Stimulated activated naive CD8-positive, alpha-beta T cell treated with anti-CD3 and anti-CD28 coated beads, Interleukin-15, Interleukin-2, amounts not matched to agents 100 U/mL and 50 U/mL, for 24 hours (primary cell): ENCODE results near the gene SLC23A3.
"Not testable (repeated sequence)": the region's sequence is repeated elsewhere in the genome, so short reads cannot be mapped to it uniquely, and the experiment has no call there.

Source experiments
- ATAC-seq: fragments of 150-1000 bp; cut with Tn5 transposase; one replicate; pipeline ENCODE4 v1.10.0; 2021
- DNase-seq: peaks from one replicate; pipeline ENCODE4 v3.0.0; 2021

The SLC23A3 gene

GRCh38 chr2:219205165-219205538 is 35.3 kb upstream of the SLC23A3 start:
- ATAC-seq = no peak
- no peak for DNase-seq

DNA sequence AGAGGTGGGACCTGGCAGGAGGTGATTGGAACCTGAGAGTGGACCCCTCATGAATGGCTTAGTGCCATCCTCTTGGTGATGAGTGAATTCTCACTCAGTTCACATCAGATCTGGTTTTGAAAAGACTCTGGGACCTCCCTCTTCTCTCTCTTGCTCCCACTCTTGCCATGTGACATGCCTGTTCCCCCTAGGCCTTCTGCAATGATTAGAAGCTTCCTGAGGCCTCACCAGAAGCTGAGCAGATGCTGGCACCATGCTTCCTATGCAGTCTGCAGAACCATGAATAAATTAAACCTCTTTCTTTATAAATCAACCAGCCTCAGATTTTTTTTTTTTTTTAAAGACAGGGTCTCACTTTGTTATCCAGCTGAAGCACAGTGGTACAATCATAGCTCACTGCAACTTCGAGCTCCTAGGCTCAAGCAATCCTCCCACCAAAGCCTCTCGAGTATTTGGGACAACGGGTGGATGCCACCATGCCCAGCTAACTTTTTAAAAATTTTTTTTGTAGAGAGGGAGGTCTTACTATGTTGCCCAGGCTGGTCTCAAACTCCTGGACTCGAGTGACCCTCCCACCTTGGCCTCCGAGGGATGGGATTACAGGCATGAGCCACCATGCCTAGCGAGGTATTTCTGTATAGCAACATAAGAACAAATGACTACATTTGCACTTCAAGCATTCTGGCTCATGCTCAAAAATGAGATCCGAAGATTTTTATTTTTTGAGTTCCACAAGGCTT is 34.8 kb upstream of the SLC23A3 start:
- ATAC-seq = no peak
- no peak for DNase-seq

GRCh38 chr2:219201331-219201730 is 31.5 kb upstream of the SLC23A3 start:
- ATAC-seq, DNase-seq: not testable (repeated sequence)

DNA sequence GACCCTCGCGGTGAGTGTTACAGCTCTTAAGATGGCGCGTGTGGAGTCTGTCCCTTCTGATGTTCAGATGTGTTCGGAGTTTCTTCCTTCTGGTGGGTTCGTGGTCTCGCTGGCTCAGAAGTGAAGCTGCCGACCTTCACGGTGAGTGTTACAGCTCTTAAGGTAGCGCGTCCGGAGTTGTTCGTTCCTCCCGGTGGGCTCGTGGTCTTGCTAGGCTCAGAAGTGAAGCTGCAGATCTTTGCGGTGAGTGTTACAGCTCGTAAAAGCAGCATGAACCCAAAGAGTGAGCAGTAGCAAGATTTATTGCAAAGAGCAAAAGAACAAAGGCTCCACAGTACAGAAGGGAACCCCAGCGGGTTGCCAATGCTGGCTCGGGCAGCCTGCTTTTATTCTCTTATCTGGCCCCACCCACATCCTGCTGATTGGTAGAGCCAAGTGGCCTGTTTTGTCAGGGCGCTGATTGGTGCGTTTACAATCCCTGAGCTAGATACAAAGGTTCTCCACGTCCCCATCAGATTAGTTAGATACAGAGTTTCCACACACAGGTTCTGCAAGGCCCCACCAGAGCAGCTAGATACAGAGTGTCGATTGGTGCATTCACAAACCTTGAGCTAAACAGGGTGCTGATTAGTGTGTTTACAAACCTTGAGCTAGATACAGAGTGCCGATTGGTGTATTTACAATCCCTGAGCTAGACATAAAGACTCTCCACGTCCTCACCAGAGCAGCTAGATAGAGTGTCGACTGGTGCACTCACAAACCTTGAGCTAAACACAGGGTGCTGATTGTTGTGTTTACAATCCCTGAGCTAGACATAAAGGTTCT is 30.9 kb upstream of the SLC23A3 start:
- not testable (repeated sequence) for ATAC-seq
- DNase-seq = peak; percentile 60

- peak; percentile 74 for ATAC-seq
- DNase-seq = no peak
Measured at GRCh38 chr2:219199470-219200211, 29.8 kb upstream of the SLC23A3 start.

DNA sequence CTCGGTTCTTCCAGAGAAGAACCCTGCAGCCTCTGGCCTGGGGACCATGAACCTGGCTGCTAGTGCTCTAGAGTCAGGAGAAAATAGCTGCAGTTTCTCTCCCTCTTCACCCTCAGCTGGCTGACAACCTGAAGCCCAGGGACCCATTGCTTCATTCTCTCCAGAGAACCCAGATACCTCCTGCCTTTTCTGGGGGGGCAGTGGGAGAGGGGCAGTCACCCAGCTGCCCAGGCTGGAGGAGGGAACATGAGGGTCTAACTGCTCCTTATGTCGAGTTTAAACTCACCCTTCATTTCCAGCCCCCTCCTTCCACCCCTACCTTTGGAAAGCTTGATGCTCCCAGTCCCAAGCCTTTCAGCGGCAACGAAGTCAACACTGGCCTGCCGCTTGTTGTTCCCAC is 29.1 kb upstream of the SLC23A3 start:
- no peak for ATAC-seq
- no peak for DNase-seq

GRCh38 chr2:219197388-219197787 is 27.6 kb upstream of the SLC23A3 start:
- ATAC-seq = no peak
- DNase-seq = no peak

- ATAC-seq = peak; percentile 87
- DNase-seq = no peak
Measured at GRCh38 chr2:219186754-219187456, 17.1 kb upstream of the SLC23A3 start.

DNA sequence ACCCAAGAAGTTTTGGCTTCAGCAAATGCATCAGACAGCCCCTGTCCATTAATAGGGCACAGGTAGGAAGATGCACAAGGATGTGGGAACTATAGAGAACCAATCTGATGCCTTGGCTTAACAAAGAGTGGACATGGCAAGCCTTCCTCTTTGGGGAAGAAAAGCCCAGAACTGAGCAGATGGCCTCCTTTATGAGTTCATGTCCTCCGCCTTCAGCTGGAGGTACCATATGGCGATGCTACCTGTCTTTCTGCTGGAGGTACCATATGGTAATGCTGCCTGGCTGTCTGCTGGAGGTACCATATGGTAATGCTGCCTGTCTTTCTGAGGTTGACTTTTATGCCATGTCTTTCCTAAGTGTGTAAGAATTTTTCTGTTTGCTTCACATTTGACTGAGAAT is 14.3 kb upstream of the SLC23A3 start:
- DNase-seq (no peak), ATAC-seq (no peak)

- DNase-seq (no peak), ATAC-seq (no peak)
Measured at GRCh38 chr2:219183151-219183772, 13.4 kb upstream of the SLC23A3 start.

GRCh38 chr2:219182331-219183150 is 12.7 kb upstream of the SLC23A3 start:
- DNase-seq (no peak), ATAC-seq (no peak)

DNA sequence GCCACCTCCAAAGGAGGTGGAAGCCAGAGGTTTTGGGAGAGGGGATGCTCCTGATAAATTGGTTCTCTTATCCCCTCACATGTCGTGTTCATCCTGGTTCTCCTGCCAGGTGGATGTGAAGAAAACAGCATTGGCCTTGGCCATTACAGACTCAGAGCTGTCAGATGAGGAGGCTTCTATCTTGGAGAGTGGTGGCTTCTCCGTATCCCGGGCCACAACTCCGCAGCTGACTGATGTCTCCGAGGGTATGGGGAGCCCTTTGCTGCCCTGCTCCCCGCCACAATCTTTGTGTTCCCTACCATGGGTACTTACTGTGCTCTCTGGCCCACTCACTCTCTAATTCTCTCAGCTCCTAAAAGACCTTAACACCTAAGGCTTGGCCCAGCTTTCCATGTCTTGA is 11.7 kb upstream of the SLC23A3 start:
- ATAC-seq (no peak), DNase-seq (no peak)

- ATAC-seq (no peak), DNase-seq (no peak)
Measured at GRCh38 chr2:219180961-219181360, 11.1 kb upstream of the SLC23A3 start.

DNA sequence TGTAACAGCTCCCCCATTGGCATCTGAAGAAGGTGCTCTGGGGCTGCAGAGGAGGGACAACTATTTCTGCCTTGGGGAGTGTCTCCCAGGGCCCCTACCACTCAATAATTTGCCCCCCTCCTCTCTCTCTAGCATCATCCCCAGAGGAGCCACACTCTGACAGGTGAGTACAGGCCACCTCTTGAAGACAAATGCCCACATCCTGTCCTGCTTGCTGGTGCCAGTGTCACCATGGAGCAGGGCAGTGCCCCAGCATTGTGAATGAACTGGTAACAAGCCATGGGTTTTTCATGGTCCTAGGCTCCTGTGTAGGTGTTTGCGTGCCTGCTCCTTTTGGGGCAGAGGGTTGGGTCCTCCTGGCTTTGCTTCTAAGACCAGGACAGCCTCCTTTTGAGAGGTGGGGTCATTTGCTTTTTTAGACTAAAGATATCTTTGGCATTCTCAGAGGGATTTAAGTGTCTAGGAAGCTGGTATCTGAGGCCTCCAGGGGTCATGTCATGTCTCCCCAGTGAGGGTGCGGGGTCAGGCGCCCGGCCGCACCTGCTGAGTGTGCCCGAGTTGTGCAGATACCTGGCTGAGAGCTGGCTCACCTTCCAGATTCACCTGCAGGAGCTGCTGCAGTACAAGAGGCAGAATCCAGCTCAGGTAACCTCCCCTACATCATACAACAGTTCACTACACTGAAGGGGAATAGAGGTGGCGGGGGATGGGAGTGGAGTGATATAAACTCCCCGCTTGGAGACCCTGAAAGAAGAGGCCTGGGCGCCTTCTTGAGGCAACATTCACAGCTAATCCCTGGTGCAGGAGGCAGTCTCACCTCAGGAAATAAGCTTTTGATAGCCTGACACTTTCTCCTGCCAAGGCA is 10.0 kb upstream of the SLC23A3 start:
- DNase-seq = no peak
- no peak for ATAC-seq

GRCh38 chr2:219178377-219179175 is 8.7 kb upstream of the SLC23A3 start:
- peak; percentile 58 for DNase-seq
- ATAC-seq = no peak

DNA sequence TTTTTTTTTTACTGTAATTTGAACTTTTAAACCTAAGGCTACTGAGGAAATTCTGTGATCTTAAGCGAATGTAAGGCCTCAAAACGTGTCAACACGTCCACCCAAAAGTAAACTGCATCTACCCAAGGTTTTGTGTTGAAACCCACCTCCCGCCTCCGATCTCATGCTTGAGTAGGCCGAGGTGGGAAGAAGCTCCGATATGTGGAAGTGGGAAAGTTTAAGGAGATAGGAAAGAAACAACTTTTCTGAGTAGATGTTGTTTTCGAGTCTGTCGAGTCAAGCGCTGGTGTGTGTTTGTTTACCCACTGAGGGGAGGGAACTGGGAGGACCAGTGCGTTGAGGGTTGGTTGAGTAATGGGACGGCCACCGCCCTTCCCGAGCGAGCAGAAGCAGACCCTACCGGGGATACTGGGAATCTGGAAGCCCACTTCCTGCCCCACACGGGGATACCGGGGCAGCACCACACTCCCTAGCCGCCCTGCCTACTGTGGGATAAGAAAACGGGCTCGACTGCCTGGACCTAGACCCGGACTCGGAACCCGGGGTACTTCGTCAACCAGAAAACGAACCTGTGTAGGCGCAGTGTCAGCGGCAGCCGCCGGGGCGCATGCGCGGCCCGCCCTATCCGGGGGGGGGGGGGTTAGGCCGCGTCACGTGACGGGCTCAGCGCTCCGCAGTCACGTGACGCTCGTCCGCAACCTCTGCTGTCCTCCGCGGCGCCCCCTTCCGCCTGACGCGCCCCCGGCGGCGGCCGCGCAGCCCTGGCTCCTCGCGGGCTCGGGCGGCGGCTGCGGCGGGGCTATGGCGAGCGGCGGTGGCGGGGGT is 7.9 kb upstream of the SLC23A3 start, which contains the start of gene RETREG2:
Gene RETREG2, plus strand, starts transcription at position 724 of the 825 bp plus-strand sequence. Its CDS starts 78 bp downstream, at position 802.
- DNase-seq (peak; percentile 83), ATAC-seq (peak; percentile 59)

DNA sequence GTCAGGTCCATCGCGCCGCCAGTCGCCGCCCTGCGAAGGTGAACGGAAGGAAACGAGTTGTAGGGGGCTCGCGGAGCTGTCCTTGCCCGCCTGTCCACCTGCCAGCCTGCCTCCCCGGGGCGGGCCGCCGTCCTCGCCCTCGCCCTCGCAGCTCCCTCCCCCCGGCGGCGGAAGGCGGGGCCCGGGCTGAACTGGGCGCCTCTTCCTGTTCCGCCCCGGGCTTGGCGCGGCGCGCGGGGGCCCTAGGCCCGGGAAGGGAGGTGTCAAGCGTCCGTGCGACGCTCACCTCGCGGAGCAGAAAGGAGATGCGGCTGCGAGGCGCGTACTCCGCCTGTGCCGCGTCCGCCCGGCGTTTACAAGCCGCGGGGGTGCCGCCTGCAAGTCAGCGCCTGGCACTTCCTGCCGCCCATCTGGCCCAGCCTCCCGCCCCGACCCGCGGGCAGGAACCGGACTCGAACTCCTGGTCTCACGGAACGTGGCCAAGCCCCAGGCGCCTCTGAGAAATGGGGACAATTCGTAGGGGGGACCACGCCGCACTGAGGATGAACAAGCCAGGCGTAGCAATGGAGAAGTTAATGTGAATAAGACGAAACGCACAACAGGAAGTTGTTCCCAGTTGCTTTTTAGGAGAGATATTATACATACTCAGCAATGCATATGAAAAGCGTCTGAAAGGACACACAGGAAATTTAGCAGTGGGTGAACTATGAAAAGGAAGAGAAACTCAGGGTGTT is 7.2 kb upstream of the SLC23A3 start, which contains the start of gene CNPPD1:
Gene CNPPD1, minus strand, starts transcription at position 108 of the 734 bp plus-strand sequence. Its CDS starts 97 bp downstream, at position 11.
- DNase-seq (peak; percentile 93), ATAC-seq (peak; percentile 87)
